Measurements from ENCODE around the gene PVRIG. TPM values are rescaled to one million over a fixed set of nuclear protein-coding genes. Genes with fewer than 3 reads are reported as not detected.
A peak's percentile ranks its signal among the peaks of the same experiment; 100 is the strongest.
"Not testable (repeated sequence)": the region's sequence is repeated elsewhere in the genome, so short reads cannot be mapped to it uniquely, and the experiment has no call there.

PVRIG gene
- total RNA-seq, 2 experiments from 2014 or later, result 61.6 to 64.8 TPM

- H3K36me3 Mint-ChIP-seq (ENCODE audit: low read depth); CTCF ChIA-PET; H3K9me3 Mint-ChIP-seq (ENCODE audit: insufficient read depth); H3K4me1 Mint-ChIP-seq (ENCODE audit: low read depth); H3K27me3 Mint-ChIP-seq (ENCODE audit: low read depth); ATAC-seq; H3K4me3 Mint-ChIP-seq; H3K27ac Mint-ChIP-seq; DNase-seq: not testable (repeated sequence)
- POLR2A ChIA-PET, result interaction anchor here (0.6 kb wide), 1 partner anchor 38 kb away, joined by 4 read pairs; no protein-coding TSS in a partner anchor
Measured at GRCh38 chr7:100264669-100265165, 45.0 kb downstream of the PVRIG start.

GRCh38 chr7:100265851-100266250 is 46.1 kb downstream of the PVRIG start:
- H3K36me3 Mint-ChIP-seq (ENCODE audit: low read depth); H3K27me3 Mint-ChIP-seq (ENCODE audit: low read depth); POLR2A ChIA-PET; CTCF ChIA-PET; H3K4me1 Mint-ChIP-seq (ENCODE audit: low read depth); H3K4me3 Mint-ChIP-seq; H3K9me3 Mint-ChIP-seq (ENCODE audit: insufficient read depth); DNase-seq: not testable (repeated sequence)
- H3K27ac Mint-ChIP-seq, result peak overlapping the region; percentile 52
- peak; percentile 47 for ATAC-seq

- Mint-ChIP-seq H3K36me3 (ENCODE audit: low read depth) (no peaks in the 10 kb centered on the region), H3K9me3 (ENCODE audit: insufficient read depth) (no peaks in the 10 kb centered on the region), H3K27ac (no peak overlapping the region), H3K27me3 (ENCODE audit: low read depth) (no peaks in the 10 kb centered on the region), H3K4me3 (no peak overlapping the region), H3K4me1 (ENCODE audit: low read depth) (peaks cover 13% of the 10 kb centered on the region)
- DNase-seq (no peak), ATAC-seq (no peak)
- ChIA-PET POLR2A (interaction anchor here (0.9 kb wide), 1 partner anchor 93 kb away, joined by 3 read pairs; no protein-coding TSS in a partner anchor), CTCF (no interaction called here)
Measured at GRCh38 chr7:100266576-100267354, 47.0 kb downstream of the PVRIG start.

GRCh38 chr7:100267648-100268047 is 47.9 kb downstream of the PVRIG start:
- H3K4me3 Mint-ChIP-seq, result no peak overlapping the region
- ATAC-seq (no peak), DNase-seq (no peak)
- H3K27me3 Mint-ChIP-seq (ENCODE audit: low read depth), result no peaks in the 10 kb centered on the region
- CTCF ChIA-PET, result no interaction called here
- H3K4me1 Mint-ChIP-seq (ENCODE audit: low read depth), result peaks cover 20% of the 10 kb centered on the region
- POLR2A ChIA-PET, result interaction anchor here (0.9 kb wide), 1 partner anchor 92 kb away, joined by 3 read pairs; no protein-coding TSS in a partner anchor
- H3K27ac Mint-ChIP-seq, result no peak overlapping the region
- H3K9me3 Mint-ChIP-seq (ENCODE audit: insufficient read depth), result no peaks in the 10 kb centered on the region
- H3K36me3 Mint-ChIP-seq (ENCODE audit: low read depth), result no peaks in the 10 kb centered on the region

GRCh38 chr7:100268882-100269281 is 49.1 kb downstream of the PVRIG start:
- POLR2A ChIA-PET; ATAC-seq; DNase-seq; H3K27me3 Mint-ChIP-seq (ENCODE audit: low read depth); H3K27ac Mint-ChIP-seq; H3K36me3 Mint-ChIP-seq (ENCODE audit: low read depth); CTCF ChIA-PET; H3K4me3 Mint-ChIP-seq; H3K9me3 Mint-ChIP-seq (ENCODE audit: insufficient read depth): not testable (repeated sequence)
- peaks cover 21% of the 10 kb centered on the region for H3K4me1 Mint-ChIP-seq (ENCODE audit: low read depth)

GRCh38 chr7:100269306-100270045 is 49.7 kb downstream of the PVRIG start:
- ATAC-seq; H3K36me3 Mint-ChIP-seq (ENCODE audit: low read depth); POLR2A ChIA-PET; H3K27me3 Mint-ChIP-seq (ENCODE audit: low read depth); DNase-seq; H3K4me3 Mint-ChIP-seq; H3K9me3 Mint-ChIP-seq (ENCODE audit: insufficient read depth); CTCF ChIA-PET; H3K27ac Mint-ChIP-seq: not testable (repeated sequence)
- peaks cover 21% of the 10 kb centered on the region for H3K4me1 Mint-ChIP-seq (ENCODE audit: low read depth)

GRCh38 chr7:100270046-100270918 is 50.5 kb downstream of the PVRIG start:
- POLR2A ChIA-PET, H3K27ac Mint-ChIP-seq: not testable (repeated sequence)

More at GRCh38 chr7:100270046-100270918, 50.5 kb downstream of the PVRIG start:
- H3K9me3 Mint-ChIP-seq (ENCODE audit: insufficient read depth); DNase-seq; CTCF ChIA-PET; H3K36me3 Mint-ChIP-seq (ENCODE audit: low read depth); ATAC-seq; H3K27me3 Mint-ChIP-seq (ENCODE audit: low read depth): not testable (repeated sequence)
- H3K4me1 Mint-ChIP-seq (ENCODE audit: low read depth), result peaks cover 26% of the 10 kb centered on the region
- H3K4me3 Mint-ChIP-seq, result peak overlapping the region; percentile 72

Other genes starting within 250 kb of the PVRIG start
- not detected for gene AZGP1, start 243.9 kb upstream of the PVRIG start, total RNA-seq
- 10 to 100 TPM; 50.4 to 54.5 TPM for gene ZKSCAN1, start 204.4 kb upstream of the PVRIG start, total RNA-seq
- 1 to 10 TPM; 5.8 to 7.5 TPM for gene ZSCAN21, start 170.2 kb upstream of the PVRIG start, total RNA-seq
- gene ZNF3, start 138.2 kb upstream of the PVRIG start, total RNA-seq, result 10 to 100 TPM; 20.9 to 21.8 TPM
- gene COPS6, start 131.0 kb upstream of the PVRIG start, total RNA-seq, result 10 to 100 TPM; 74.0 to 78.3 TPM
- gene MCM7, start 118.6 kb upstream of the PVRIG start, total RNA-seq, result 100 to 1,000 TPM; 364 to 375 TPM
- 10 to 100 TPM; 10.8 to 13.0 TPM for gene AP4M1, start 118.3 kb upstream of the PVRIG start, total RNA-seq
- gene TAF6, start 100.6 kb upstream of the PVRIG start, total RNA-seq, result 10 to 100 TPM; 74.6 to 81.0 TPM
- 10 to 100 TPM; 32.4 to 35.5 TPM for gene CNPY4, start 100.3 kb upstream of the PVRIG start, total RNA-seq
- 1 to 10 TPM; 4.3 to 5.7 TPM for gene MBLAC1, start 93.0 kb upstream of the PVRIG start, total RNA-seq
- 100 to 1,000 TPM; 134 to 143 TPM for gene LAMTOR4, start 71.0 kb upstream of the PVRIG start, total RNA-seq
- 10 to 100 TPM; 42.7 to 44.0 TPM for gene TRAPPC14, start 61.2 kb upstream of the PVRIG start, total RNA-seq
- 1 to 10 TPM; 2.8 to 3.5 TPM for gene GAL3ST4, start 51.3 kb upstream of the PVRIG start, total RNA-seq
- 1 to 10 TPM; 8.1 to 8.2 TPM for gene GPC2, start 42.6 kb upstream of the PVRIG start, total RNA-seq
- 10 to 100 TPM; 16.5 to 20.6 TPM for gene STAG3, start 42.0 kb upstream of the PVRIG start, total RNA-seq
- not detected for gene SPDYE3, start 87.8 kb downstream of the PVRIG start, total RNA-seq
- gene PILRB, start 138.2 kb downstream of the PVRIG start, total RNA-seq, result 10 to 100 TPM; 75.7 to 77.2 TPM
- gene PILRA, start 153.5 kb downstream of the PVRIG start, total RNA-seq, result 10 to 100 TPM in 1 of 2 experiments, 1 to 10 TPM in 1; 8.1 to 11.5 TPM
- 1 to 10 TPM; 2.6 to 2.8 TPM for gene ZCWPW1, start 208.8 kb downstream of the PVRIG start, total RNA-seq
- 10 to 100 TPM; 40.4 to 45.4 TPM for gene MEPCE, start 209.9 kb downstream of the PVRIG start, total RNA-seq
- 10 to 100 TPM; 84.0 to 90.1 TPM for gene PPP1R35, start 216.5 kb downstream of the PVRIG start, total RNA-seq
- 1 to 10 TPM; 2.7 to 3.6 TPM for gene SPACDR, start 244.3 kb downstream of the PVRIG start, total RNA-seq

Measured in activated CD8-positive, alpha-beta T cell treated with anti-CD3 and anti-CD28 coated beads, Interleukin-2, amount 10 ng/mL, durations not matched to agents 7 days and 5 days (primary cell).